ENCODE measurements around the gene ANAPC7. TPM values are rescaled to one million over a fixed set of nuclear protein-coding genes. Genes with fewer than 3 reads are reported as not detected.
"Not testable (repeated sequence)": the region's sequence is repeated elsewhere in the genome, so short reads cannot be mapped to it uniquely, and the experiment has no call there.

ANAPC7 gene
- total and polyA plus RNA-seq, 2 donors from 2014 or later = 31.3 to 47.8 TPM

GRCh38 chr12:110343114-110343513 lies 60.4 kb downstream of the ANAPC7 start:
- no peak for TF ChIP-seq CTCF (IDR thresholded peaks at IDR 0.05; ENCODE audit: borderline replicate concordance, extremely low read depth, insufficient read depth)
- H3K9ac ChIP-seq (ENCODE audit: low read length in 3 of 3) = no peak overlapping the region
- H3K9me3 ChIP-seq (ENCODE audit: control insufficient read depth in 2 of 3, insufficient read depth in 1 of 3, low read length in 3 of 3) = no peaks in the 10 kb centered on the region
- H3K36me3 ChIP-seq (ENCODE audit: control insufficient read depth in 2 of 3, insufficient read depth in 3 of 3, low read length in 3 of 3) = peaks cover 13 to 94% (median 76%) of the 10 kb centered on the region in 3 donors
- DNase-seq (no peak), FAIRE-seq (no peak)
- H3K27ac ChIP-seq (ENCODE audit: low read depth in 2 of 2, low read length in 2 of 2) = no peak overlapping the region
- no peaks in the 10 kb centered on the region for H3K4me1 ChIP-seq (ENCODE audit: control insufficient read depth in 2 of 3, insufficient read depth in 2 of 3, low read depth in 1 of 3, low read length in 3 of 3)
- H3K4me3 ChIP-seq (ENCODE audit: low read length in 3 of 3) = no peak overlapping the region
- no peaks in the 10 kb centered on the region for H3K27me3 ChIP-seq (ENCODE audit: control insufficient read depth, insufficient read depth, low read length)
- intact Hi-C loops (cut with DNase I) = no loop called here

- H3K27ac ChIP-seq (ENCODE audit: low read depth in 2 of 2, low read length in 2 of 2) = no peak overlapping the region
- no peak overlapping the region for H3K9ac ChIP-seq (ENCODE audit: low read length in 3 of 3)
- DNase-seq = no peak
- H3K36me3 ChIP-seq (ENCODE audit: control insufficient read depth in 2 of 3, insufficient read depth in 3 of 3, low read length in 3 of 3) = peaks cover 10 to 94% (median 78%) of the 10 kb centered on the region in 3 donors
- no peaks in the 10 kb centered on the region for H3K9me3 ChIP-seq (ENCODE audit: control insufficient read depth in 2 of 3, insufficient read depth in 1 of 3, low read length in 3 of 3)
- intact Hi-C loops (cut with DNase I) = no loop called here
- no peaks in the 10 kb centered on the region for H3K27me3 ChIP-seq (ENCODE audit: control insufficient read depth, insufficient read depth, low read length)
- no peaks in the 10 kb centered on the region for H3K4me1 ChIP-seq (ENCODE audit: control insufficient read depth in 2 of 3, insufficient read depth in 2 of 3, low read depth in 1 of 3, low read length in 3 of 3)
- TF ChIP-seq CTCF (IDR thresholded peaks at IDR 0.05; ENCODE audit: borderline replicate concordance, extremely low read depth, insufficient read depth) = no peak
- no peak overlapping the region for H3K4me3 ChIP-seq (ENCODE audit: low read length in 3 of 3)
- FAIRE-seq = no peak
These were observed 61.4 kb downstream of the ANAPC7 start for GRCh38 chr12:110342157-110342556.

- Histone ChIP-seq H3K4me3 (ENCODE audit: low read length in 3 of 3) (no peak overlapping the region), H3K9ac (ENCODE audit: low read length in 3 of 3) (no peak overlapping the region), H3K27ac (ENCODE audit: low read depth in 2 of 2, low read length in 2 of 2) (no peak overlapping the region), H3K4me1 (ENCODE audit: control insufficient read depth in 2 of 3, insufficient read depth in 2 of 3, low read depth in 1 of 3, low read length in 3 of 3) (no peaks in the 10 kb centered on the region), H3K9me3 (ENCODE audit: control insufficient read depth in 2 of 3, insufficient read depth in 1 of 3, low read length in 3 of 3) (no peaks in the 10 kb centered on the region), H3K27me3 (ENCODE audit: control insufficient read depth, insufficient read depth, low read length) (no peaks in the 10 kb centered on the region), H3K36me3 (ENCODE audit: control insufficient read depth in 2 of 3, insufficient read depth in 3 of 3, low read length in 3 of 3) (peaks cover 13 to 94% (median 83%) of the 10 kb centered on the region in 3 donors)
- intact Hi-C loops (cut with DNase I) = no loop called here
- FAIRE-seq = no peak
- no peak for DNase-seq
- TF ChIP-seq CTCF (IDR thresholded peaks at IDR 0.05; ENCODE audit: borderline replicate concordance, extremely low read depth, insufficient read depth) = no peak
These were observed 62.8 kb downstream of the ANAPC7 start for GRCh38 chr12:110340706-110341105.

- H3K9me3 ChIP-seq (ENCODE audit: control insufficient read depth in 2 of 3, insufficient read depth in 1 of 3, low read length in 3 of 3); H3K4me1 ChIP-seq (ENCODE audit: control insufficient read depth in 2 of 3, insufficient read depth in 2 of 3, low read depth in 1 of 3, low read length in 3 of 3); intact Hi-C loops (cut with DNase I); H3K9ac ChIP-seq (ENCODE audit: low read length in 3 of 3); H3K4me3 ChIP-seq (ENCODE audit: low read length in 3 of 3); H3K27ac ChIP-seq (ENCODE audit: low read depth in 2 of 2, low read length in 2 of 2); H3K27me3 ChIP-seq (ENCODE audit: control insufficient read depth, insufficient read depth, low read length); DNase-seq; FAIRE-seq: not testable (repeated sequence)
- peaks cover 17 to 94% (median 83%) of the 10 kb centered on the region in 3 donors for H3K36me3 ChIP-seq (ENCODE audit: control insufficient read depth in 2 of 3, insufficient read depth in 3 of 3, low read length in 3 of 3)
These were observed 63.2 kb downstream of the ANAPC7 start for GRCh38 chr12:110340261-110340660.

Data from kidney (tissue), 14 donors.